ENCODE measurements around the gene FRMD8. TPM values are rescaled to one million over a fixed set of nuclear protein-coding genes. Genes with fewer than 3 reads are reported as not detected.

FRMD8 gene
- total RNA-seq, 2 donors from 2014 or later: 27.4 to 29.6 TPM

DNA sequence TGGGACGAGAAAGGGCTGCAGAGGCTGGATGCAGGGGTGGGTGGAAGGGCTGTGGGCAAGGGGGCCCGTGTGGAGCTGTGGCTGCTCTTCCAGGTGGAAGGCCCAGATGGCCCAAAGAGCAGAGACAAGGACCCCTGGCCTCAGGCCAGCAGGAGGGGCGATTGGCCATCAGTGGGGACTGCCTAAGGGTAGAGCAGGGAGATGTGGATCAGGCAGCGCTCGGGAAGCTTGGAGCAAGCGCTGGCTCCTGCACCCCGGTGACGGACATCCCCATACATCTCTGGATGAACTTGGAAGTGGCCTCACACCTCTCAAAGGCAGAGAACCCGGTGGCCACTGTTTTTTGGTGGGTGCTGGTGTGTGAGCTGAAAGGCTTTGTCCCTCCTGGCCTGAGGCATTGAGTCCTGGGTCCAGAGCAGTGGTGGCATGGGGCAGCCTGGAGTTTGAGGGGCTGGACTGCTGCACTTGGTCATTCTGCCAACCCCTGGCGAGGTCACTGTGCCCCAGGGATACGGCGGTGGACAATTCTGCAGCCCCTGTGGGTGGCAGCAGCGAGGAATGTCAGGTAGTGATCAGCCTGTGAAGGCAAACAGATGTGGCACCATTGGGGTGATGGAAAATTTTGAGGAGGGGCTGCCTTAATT, 5.9 kb downstream of the FRMD8 start:
- DNase-seq: no peak
- Histone ChIP-seq H3K4me3 (ENCODE audit: low read length) (no peak overlapping the region), H3K27me3 (ENCODE audit: control insufficient read depth, insufficient read depth, low read length, poor library complexity, severe bottlenecking) (no peaks in the 10 kb centered on the region), H3K27ac (ENCODE audit: low read depth, low read length) (no peak overlapping the region), H3K9me3 (ENCODE audit: control insufficient read depth, low read length) (no peaks in the 10 kb centered on the region), H3K9ac (ENCODE audit: extremely low read depth, low read length, poor library complexity, severe bottlenecking) (no peak overlapping the region), H3K4me1 (ENCODE audit: control insufficient read depth, insufficient read depth, low read length) (no peaks in the 10 kb centered on the region), H3K36me3 (ENCODE audit: control insufficient read depth, insufficient read depth, low read length) (peaks cover 5% of the 10 kb centered on the region)
- Mint-ChIP-seq H3K4me3 (no peak overlapping the region), H3K4me1 (peaks cover 14% of the 10 kb centered on the region), H3K9me3 (no peaks in the 10 kb centered on the region), H3K27me3 (ENCODE audit: insufficient read depth) (no peaks in the 10 kb centered on the region), H3K27ac (no peak overlapping the region), H3K36me3 (ENCODE audit: low read depth) (peaks cover 9% of the 10 kb centered on the region)
- TF ChIP-seq, protein P1, sequence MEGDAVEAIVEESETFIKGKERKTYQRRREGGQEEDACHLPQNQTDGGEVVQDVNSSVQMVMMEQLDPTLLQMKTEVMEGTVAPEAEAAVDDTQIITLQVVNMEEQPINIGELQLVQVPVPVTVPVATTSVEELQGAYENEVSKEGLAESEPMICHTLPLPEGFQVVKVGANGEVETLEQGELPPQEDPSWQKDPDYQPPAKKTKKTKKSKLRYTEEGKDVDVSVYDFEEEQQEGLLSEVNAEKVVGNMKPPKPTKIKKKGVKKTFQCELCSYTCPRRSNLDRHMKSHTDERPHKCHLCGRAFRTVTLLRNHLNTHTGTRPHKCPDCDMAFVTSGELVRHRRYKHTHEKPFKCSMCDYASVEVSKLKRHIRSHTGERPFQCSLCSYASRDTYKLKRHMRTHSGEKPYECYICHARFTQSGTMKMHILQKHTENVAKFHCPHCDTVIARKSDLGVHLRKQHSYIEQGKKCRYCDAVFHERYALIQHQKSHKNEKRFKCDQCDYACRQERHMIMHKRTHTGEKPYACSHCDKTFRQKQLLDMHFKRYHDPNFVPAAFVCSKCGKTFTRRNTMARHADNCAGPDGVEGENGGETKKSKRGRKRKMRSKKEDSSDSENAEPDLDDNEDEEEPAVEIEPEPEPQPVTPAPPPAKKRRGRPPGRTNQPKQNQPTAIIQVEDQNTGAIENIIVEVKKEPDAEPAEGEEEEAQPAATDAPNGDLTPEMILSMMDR (conservative IDR thresholded peaks at IDR 0.05): no peak
- WGBS, 2 experiments (ENCODE audit: insufficient coverage in 1 of 2, insufficient read length in 1 of 2): 83 to 91% methylated on average over 11 to 13 of the region's 13 CpGs

DNA sequence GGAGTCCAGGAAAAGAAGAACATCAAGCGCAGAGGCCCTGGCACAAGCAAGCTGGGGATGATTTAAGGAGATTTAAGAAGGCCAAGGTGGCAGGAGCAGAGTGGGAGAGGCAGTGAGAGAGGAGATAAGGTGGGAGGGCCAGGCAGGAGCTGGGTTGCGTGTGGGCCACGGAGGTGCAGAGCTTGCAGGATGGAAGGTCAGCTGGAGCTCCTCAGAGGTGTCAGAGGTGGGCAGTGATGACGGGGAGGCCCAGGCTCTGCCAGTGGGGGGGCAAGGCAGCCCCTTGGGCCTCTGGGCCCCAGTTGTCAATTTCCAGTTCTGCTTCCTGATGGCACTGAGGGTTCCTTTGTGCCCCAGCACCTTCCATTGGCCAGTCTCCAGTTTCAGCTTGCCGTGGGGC, 6.5 kb downstream of the FRMD8 start:
- Histone ChIP-seq H3K9me3 (ENCODE audit: control insufficient read depth, low read length) (no peaks in the 10 kb centered on the region), H3K27ac (ENCODE audit: low read depth, low read length) (no peak overlapping the region), H3K36me3 (ENCODE audit: control insufficient read depth, insufficient read depth, low read length) (peaks cover 7% of the 10 kb centered on the region), H3K27me3 (ENCODE audit: control insufficient read depth, insufficient read depth, low read length, poor library complexity, severe bottlenecking) (no peaks in the 10 kb centered on the region), H3K9ac (ENCODE audit: extremely low read depth, low read length, poor library complexity, severe bottlenecking) (no peak overlapping the region), H3K4me1 (ENCODE audit: control insufficient read depth, insufficient read depth, low read length) (no peaks in the 10 kb centered on the region), H3K4me3 (ENCODE audit: low read length) (no peak overlapping the region)
- no peak for DNase-seq
- H3K36me3 Mint-ChIP-seq (ENCODE audit: low read depth): peaks cover 11% of the 10 kb centered on the region
- H3K9me3 Mint-ChIP-seq: no peaks in the 10 kb centered on the region
- H3K4me1 Mint-ChIP-seq: peaks cover 14% of the 10 kb centered on the region
- no peak overlapping the region for H3K4me3 Mint-ChIP-seq
- TF ChIP-seq, protein P1 (conservative IDR thresholded peaks at IDR 0.05): no peak
- H3K27me3 Mint-ChIP-seq (ENCODE audit: insufficient read depth): no peaks in the 10 kb centered on the region
- H3K27ac Mint-ChIP-seq: no peak overlapping the region
- 95 to 100% methylated on average over 1 to 5 of the region's 5 CpGs for WGBS, 2 experiments (ENCODE audit: insufficient coverage in 1 of 2, insufficient read length in 1 of 2)

DNA sequence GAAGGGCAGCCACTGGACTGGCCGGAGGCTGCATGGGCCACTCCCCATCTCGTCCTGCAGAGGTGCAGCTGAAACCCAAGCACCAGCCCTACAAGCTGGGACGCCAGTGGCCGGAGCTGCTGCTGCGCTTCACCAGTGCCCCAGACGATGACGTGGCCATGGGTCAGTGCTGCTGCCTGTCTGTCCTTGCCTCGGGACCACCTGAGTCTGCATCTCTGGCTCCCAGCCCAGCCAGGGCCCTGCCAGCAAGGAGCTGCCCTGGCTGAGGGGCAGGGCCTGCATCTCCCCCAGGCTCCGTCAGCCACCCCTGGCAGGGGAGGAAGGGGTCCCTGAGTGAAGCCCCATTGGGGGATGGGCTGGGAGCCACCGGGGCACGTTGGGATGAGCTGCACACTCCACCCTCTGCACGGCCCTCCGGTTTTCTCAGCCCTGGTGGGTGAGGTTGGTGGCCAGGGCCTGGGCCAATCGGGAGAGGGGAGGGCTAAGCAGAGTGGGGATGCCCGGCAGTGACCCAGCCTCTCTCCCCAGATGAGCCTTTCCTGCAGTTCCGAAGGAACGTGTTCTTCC, 7.2 kb downstream of the FRMD8 start:
- Histone ChIP-seq H3K9ac (ENCODE audit: extremely low read depth, low read length, poor library complexity, severe bottlenecking) (no peak overlapping the region), H3K27ac (ENCODE audit: low read depth, low read length) (no peak overlapping the region), H3K9me3 (ENCODE audit: control insufficient read depth, low read length) (no peaks in the 10 kb centered on the region), H3K27me3 (ENCODE audit: control insufficient read depth, insufficient read depth, low read length, poor library complexity, severe bottlenecking) (no peaks in the 10 kb centered on the region), H3K4me3 (ENCODE audit: low read length) (no peak overlapping the region), H3K36me3 (ENCODE audit: control insufficient read depth, insufficient read depth, low read length) (peaks cover 7% of the 10 kb centered on the region), H3K4me1 (ENCODE audit: control insufficient read depth, insufficient read depth, low read length) (no peaks in the 10 kb centered on the region)
- 85 to 89% methylated on average over 13 to 17 of the region's 17 CpGs for WGBS, 2 experiments (ENCODE audit: insufficient coverage in 1 of 2, insufficient read length in 1 of 2)
- TF ChIP-seq, protein P1 (conservative IDR thresholded peaks at IDR 0.05): no peak
- H3K4me1 Mint-ChIP-seq: peaks cover 14% of the 10 kb centered on the region
- no peak for DNase-seq
- H3K36me3 Mint-ChIP-seq (ENCODE audit: low read depth): peaks cover 16% of the 10 kb centered on the region
- no peaks in the 10 kb centered on the region for H3K27me3 Mint-ChIP-seq (ENCODE audit: insufficient read depth)
- H3K9me3 Mint-ChIP-seq: no peaks in the 10 kb centered on the region
- no peak overlapping the region for H3K27ac Mint-ChIP-seq
- no peak overlapping the region for H3K4me3 Mint-ChIP-seq

All from endodermal cell (in vitro differentiated cells).